22Rv1 (cell line): ENCODE measurements around the gene COL11A2.

ENCODE experiments used
- H3K27ac ChIP-seq: fragments of 450-650 bp; 2 replicates; pipeline ENCODE4 v1.5.1; 2017
- ZFX ChIP-seq: fragments of 450-650 bp; IDR thresholded peaks from 2 replicates; pipeline ENCODE4 v1.6.1; 2017; ENCODE audit warnings: antibody characterized with exemption, borderline replicate concordance
- TF ChIP-seq, protein P1 (sequence below): fragments of 450-650 bp; IDR thresholded peaks from 2 replicates; pipeline ENCODE4 v1.5.1; 2017; ENCODE audit warnings: mild to moderate bottlenecking

The COL11A2 gene

DNA sequence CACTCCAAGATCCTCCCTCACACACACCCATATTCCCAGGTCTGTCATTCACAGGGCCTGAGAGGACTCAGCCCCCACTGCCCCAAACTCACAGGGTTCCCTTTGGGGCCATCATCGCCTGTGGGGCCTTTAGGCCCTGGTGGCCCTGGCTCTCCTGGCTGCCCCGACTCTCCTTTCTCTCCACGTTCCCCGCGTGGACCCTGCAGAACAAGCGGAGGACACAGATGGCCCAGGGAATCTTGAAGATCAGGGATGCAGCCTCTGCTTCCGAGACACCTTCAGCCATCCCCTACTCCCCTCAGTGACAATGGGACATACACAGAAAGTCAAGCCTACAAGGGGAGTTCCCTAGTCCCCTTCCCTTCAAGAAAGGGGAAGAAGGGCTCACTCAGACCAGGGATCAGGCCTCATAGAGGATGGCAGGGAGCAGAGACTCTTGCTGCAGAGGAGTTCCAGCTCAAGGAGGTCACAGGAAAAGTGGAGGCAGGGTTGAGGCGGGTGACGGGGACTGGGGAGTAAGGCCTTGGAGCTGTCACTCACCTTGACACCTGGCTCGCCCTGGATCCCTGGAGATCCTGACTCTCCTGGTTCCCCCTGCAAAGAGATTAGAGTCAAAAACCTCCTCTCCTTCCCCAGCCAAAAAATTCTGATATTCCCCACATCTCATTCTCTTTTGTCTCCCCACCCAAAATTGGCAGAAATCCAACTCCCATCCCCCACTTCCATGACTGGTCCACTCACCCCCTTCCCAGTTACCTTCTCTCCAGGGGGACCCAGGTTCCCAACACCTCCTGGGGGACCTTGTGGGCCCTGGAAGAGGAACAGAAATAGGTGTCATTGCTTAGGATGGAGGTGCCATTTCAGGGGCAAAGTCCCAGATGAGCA is 22.7 kb downstream of the COL11A2 start:
- TF ChIP-seq, protein P1, sequence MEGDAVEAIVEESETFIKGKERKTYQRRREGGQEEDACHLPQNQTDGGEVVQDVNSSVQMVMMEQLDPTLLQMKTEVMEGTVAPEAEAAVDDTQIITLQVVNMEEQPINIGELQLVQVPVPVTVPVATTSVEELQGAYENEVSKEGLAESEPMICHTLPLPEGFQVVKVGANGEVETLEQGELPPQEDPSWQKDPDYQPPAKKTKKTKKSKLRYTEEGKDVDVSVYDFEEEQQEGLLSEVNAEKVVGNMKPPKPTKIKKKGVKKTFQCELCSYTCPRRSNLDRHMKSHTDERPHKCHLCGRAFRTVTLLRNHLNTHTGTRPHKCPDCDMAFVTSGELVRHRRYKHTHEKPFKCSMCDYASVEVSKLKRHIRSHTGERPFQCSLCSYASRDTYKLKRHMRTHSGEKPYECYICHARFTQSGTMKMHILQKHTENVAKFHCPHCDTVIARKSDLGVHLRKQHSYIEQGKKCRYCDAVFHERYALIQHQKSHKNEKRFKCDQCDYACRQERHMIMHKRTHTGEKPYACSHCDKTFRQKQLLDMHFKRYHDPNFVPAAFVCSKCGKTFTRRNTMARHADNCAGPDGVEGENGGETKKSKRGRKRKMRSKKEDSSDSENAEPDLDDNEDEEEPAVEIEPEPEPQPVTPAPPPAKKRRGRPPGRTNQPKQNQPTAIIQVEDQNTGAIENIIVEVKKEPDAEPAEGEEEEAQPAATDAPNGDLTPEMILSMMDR: no peak
- H3K27ac ChIP-seq: no peak overlapping the region

GRCh38 chr6:33168639-33169038 is 23.6 kb downstream of the COL11A2 start:
- TF ChIP-seq ZFX: no peak
- TF ChIP-seq, protein P1: no peak

DNA sequence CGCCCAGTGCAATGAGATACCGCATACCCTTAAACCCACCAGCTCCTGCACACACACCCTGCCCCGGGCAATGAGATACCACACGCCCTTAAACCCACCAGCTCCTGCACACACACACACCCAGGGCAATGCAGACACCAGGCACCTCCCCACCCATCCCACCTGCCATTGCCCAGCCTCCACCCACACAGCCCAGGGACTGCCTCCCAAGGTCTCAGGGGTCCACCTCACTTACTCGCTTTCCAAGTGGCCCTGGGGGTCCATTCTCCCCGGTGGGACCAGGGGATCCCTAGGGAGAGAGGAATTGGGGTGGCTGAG is 24.0 kb downstream of the COL11A2 start:
- H3K27ac ChIP-seq: no peak overlapping the region
- TF ChIP-seq, protein P1: no peak

More at GRCh38 chr6:33168639-33169038, 23.6 kb downstream of the COL11A2 start:
- no peak overlapping the region for H3K27ac ChIP-seq

DNA sequence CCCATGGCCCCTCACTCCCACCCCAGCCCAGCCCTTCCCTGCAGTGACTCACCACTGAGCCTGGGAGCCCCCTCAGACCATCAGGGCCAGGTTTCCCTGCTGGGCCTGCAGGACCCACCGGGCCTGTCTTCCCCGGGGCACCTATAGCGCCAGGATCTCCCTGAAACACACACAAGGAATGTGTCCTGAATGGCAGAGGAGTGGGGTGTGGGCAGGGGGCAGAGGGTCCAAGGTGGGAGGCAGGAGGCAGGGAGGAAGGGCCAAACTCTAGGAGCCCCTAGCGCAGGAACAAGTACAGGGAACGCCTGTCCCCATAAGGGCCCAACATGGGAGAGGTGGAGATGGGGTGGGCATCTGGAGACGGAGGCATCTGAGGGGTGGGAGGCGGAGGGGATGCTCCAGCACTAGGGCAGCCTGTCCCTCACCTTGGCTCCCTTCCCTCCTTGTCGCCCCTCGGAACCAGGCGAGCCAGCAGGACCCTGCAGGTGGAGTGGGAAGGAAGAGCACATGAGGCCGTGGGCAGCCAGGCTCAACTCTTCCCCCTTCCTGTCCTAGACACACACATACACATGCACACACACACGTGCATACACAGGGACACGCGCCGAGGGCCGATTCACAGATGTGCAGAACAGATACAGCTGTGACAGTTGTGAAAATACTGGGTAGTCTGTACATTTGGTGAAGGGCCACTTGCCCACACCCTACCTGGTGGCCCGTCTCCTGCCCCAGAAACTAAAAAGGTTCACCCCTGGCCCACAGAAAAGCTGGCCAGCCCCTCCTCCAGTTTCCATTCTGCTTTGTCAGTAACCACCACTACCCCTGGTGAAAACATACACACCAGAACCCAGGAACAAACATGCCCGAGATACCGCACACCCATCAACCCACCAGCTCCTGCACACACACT is 24.6 kb downstream of the COL11A2 start:
- H3K27ac ChIP-seq: no peak overlapping the region
- TF ChIP-seq, protein P1: no peak

DNA sequence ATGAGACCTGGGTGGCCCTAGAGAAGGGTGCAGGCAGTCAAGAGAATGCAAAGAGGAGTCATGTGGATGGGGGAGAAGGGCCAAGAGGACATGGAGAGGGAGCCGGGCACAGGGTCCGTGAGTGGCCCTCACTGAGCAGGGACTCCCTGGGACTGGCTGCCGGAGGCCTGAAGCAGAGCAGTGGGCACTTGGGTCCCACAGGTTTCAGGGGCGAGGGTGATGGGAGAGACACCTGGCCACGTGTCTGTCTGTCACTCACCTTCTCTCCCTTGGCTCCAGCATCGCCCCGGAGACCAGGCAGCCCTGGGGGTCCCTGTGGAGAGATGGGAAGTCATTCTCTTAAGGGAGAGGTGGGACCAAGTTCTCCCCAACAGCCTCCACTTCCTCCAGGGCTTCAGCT is 25.5 kb downstream of the COL11A2 start:
- no peak overlapping the region for H3K27ac ChIP-seq
- TF ChIP-seq, protein P1: no peak
- TF ChIP-seq ZFX: no peak

GRCh38 chr6:33166363-33166762 is 25.9 kb downstream of the COL11A2 start:
- H3K27ac ChIP-seq: no peak overlapping the region
- TF ChIP-seq ZFX: no peak
- TF ChIP-seq, protein P1: no peak
